ENCODE measurements around the gene EWSR1. TPM values are rescaled to one million over a fixed set of nuclear protein-coding genes. Genes with fewer than 3 reads are reported as not detected.

EWSR1 gene
- total RNA-seq, 3 donors from 2014 or later (not counting 1 experiment from before 2014, with no cell fraction given) = 366 to 387 (median 382) TPM

- peaks cover 73 to 80% of the 10 kb centered on the region in 2 donors for H3K4me1 Mint-ChIP-seq
- Histone ChIP-seq H3K27ac (ENCODE audit: low read length) (no peak overlapping the region), H3K27me3 (ENCODE audit: control insufficient read depth, insufficient read depth, low read length) (no peaks in the 10 kb centered on the region), H3K4me3 (ENCODE audit: low read length) (no peak overlapping the region), H3K4me1 (ENCODE audit: control insufficient read depth, insufficient read depth, low read length) (peaks cover 6% of the 10 kb centered on the region), H3K9me3 (ENCODE audit: control insufficient read depth, insufficient read depth, low read length) (no peaks in the 10 kb centered on the region), H3K36me3 (ENCODE audit: control insufficient read depth, insufficient read depth, low read length) (peaks cover 88% of the 10 kb centered on the region)
- H3K27ac Mint-ChIP-seq = peak overlapping the region; percentile 24 to 31
- TF ChIP-seq CTCF (IDR thresholded peaks at IDR 0.05) = no peak
- peaks cover 13% of the 10 kb centered on the region for H3K36me3 Mint-ChIP-seq
- intact Hi-C loops (cut with micrococcal nuclease) = no loop called here
- DNase-seq (no peak), ATAC-seq (peak in 1 of 3 donors; percentile 20)
- no peaks in the 10 kb centered on the region for H3K9me3 Mint-ChIP-seq
- no peak overlapping the region for H3K4me3 Mint-ChIP-seq
- no peaks in the 10 kb centered on the region for H3K27me3 Mint-ChIP-seq (ENCODE audit: low read depth in 2 of 2)
- WGBS (ENCODE audit: insufficient coverage) = 92% methylated on average over 1 of the region's 1 CpG
Observed at GRCh38 chr22:29277927-29278326, 9.9 kb downstream of the EWSR1 start.

- H3K36me3 ChIP-seq (ENCODE audit: control insufficient read depth, insufficient read depth, low read length) = peaks cover 81% of the 10 kb centered on the region
- Mint-ChIP-seq H3K27ac (no peak overlapping the region), H3K4me1 (peaks cover 36 to 57% of the 10 kb centered on the region in 2 donors), H3K27me3 (ENCODE audit: low read depth in 2 of 2) (no peaks in the 10 kb centered on the region), H3K36me3 (peaks cover 26% of the 10 kb centered on the region), H3K9me3 (no peaks in the 10 kb centered on the region), H3K4me3 (no peak overlapping the region)
- no peak overlapping the region for H3K27ac ChIP-seq (ENCODE audit: low read length)
- no peaks in the 10 kb centered on the region for H3K4me1 ChIP-seq (ENCODE audit: control insufficient read depth, insufficient read depth, low read length)
- no peaks in the 10 kb centered on the region for H3K27me3 ChIP-seq (ENCODE audit: control insufficient read depth, insufficient read depth, low read length)
- ATAC-seq (no peak), DNase-seq (no peak)
- intact Hi-C loops (cut with micrococcal nuclease) = no loop called here
- 97% methylated on average over 3 of the region's 3 CpGs for WGBS (ENCODE audit: insufficient coverage)
- no peak overlapping the region for H3K4me3 ChIP-seq (ENCODE audit: low read length)
- no peak for TF ChIP-seq CTCF (IDR thresholded peaks at IDR 0.05)
- no peaks in the 10 kb centered on the region for H3K9me3 ChIP-seq (ENCODE audit: control insufficient read depth, insufficient read depth, low read length)
Observed at GRCh38 chr22:29284196-29284595, 16.1 kb downstream of the EWSR1 start.

GRCh38 chr22:29288837-29289236 lies 20.8 kb downstream of the EWSR1 start:
- peak overlapping the region; percentile 51 to 63 for H3K27ac Mint-ChIP-seq
- H3K27ac ChIP-seq (ENCODE audit: low read length) = no peak overlapping the region

More at GRCh38 chr22:29288837-29289236, 20.8 kb downstream of the EWSR1 start:
- DNase-seq (no peak), ATAC-seq (no peak)
- Histone ChIP-seq H3K36me3 (ENCODE audit: control insufficient read depth, insufficient read depth, low read length) (peaks cover 90% of the 10 kb centered on the region), H3K27me3 (ENCODE audit: control insufficient read depth, insufficient read depth, low read length) (no peaks in the 10 kb centered on the region), H3K4me3 (ENCODE audit: low read length) (no peak overlapping the region), H3K4me1 (ENCODE audit: control insufficient read depth, insufficient read depth, low read length) (no peaks in the 10 kb centered on the region), H3K9me3 (ENCODE audit: control insufficient read depth, insufficient read depth, low read length) (no peaks in the 10 kb centered on the region)
- H3K9me3 Mint-ChIP-seq = no peaks in the 10 kb centered on the region
- H3K36me3 Mint-ChIP-seq = peaks cover 41% of the 10 kb centered on the region
- peaks cover 32 to 39% of the 10 kb centered on the region in 2 donors for H3K4me1 Mint-ChIP-seq
- intact Hi-C loops (cut with micrococcal nuclease) = loop anchor here (1.0 kb wide), 1 partner anchor 18 kb away; no protein-coding TSS in a partner anchor
- H3K4me3 Mint-ChIP-seq = no peak overlapping the region
- H3K27me3 Mint-ChIP-seq (ENCODE audit: low read depth in 2 of 2) = no peaks in the 10 kb centered on the region
- no peak for TF ChIP-seq CTCF (IDR thresholded peaks at IDR 0.05)
- WGBS (ENCODE audit: insufficient coverage) = 50% methylated on average over 2 of the region's 2 CpGs

All from natural killer cell (primary cell).